GM10266 (cell line): ENCODE measurements around the gene DAAM1.

Experiments
- DNase-seq: peaks from one replicate; pipeline ENCODE4 v3.0.0; 2012; ENCODE audit errors: extremely low spot score
- CTCF ChIP-seq: IDR thresholded peaks from 2 replicates; pipeline ENCODE4 v1.5.1; 2012; ENCODE audit warnings: mild to moderate bottlenecking, low read depth; ENCODE audit not compliant: control insufficient read depth, insufficient read depth; ENCODE audit errors: missing control alignments

DAAM1 gene

GRCh38 chr14:59187118-59187517, 1.3 kb upstream of the DAAM1 start:
- TF ChIP-seq CTCF: no peak

GRCh38 chr14:59187802-59188460, 536 bp upstream of the DAAM1 start:
- peak; percentile 16 for DNase-seq

More at GRCh38 chr14:59187118-59187517, 1.3 kb upstream of the DAAM1 start:
- no peak for DNase-seq

GRCh38 chr14:59189091-59189785, 771 bp downstream of the DAAM1 start:
- DNase-seq: peak; percentile 12
- TF ChIP-seq CTCF: no peak

More at GRCh38 chr14:59187802-59188460, 536 bp upstream of the DAAM1 start:
- no peak for TF ChIP-seq CTCF

GRCh38 chr14:59189786-59190368, 1.4 kb downstream of the DAAM1 start:
- peak; percentile 83 for DNase-seq
- TF ChIP-seq CTCF: no peak

GRCh38 chr14:59190372-59190771, 1.9 kb downstream of the DAAM1 start:
- peak; percentile 46 for TF ChIP-seq CTCF
- peak; percentile 22 for DNase-seq

- DNase-seq: no peak
Observed at GRCh38 chr14:59195912-59196311, 7.4 kb downstream of the DAAM1 start.

More at GRCh38 chr14:59195912-59196311, 7.4 kb downstream of the DAAM1 start:
- TF ChIP-seq CTCF: no peak
